GM12874 (cell line): ENCODE measurements around the gene ZNF248.

Source experiments
- TF ChIP-seq, protein P1 (sequence below): IDR thresholded peaks from 2 replicates; pipeline ENCODE4 v1.5.1; 2011; ENCODE audit warnings: low read depth, mild to moderate bottlenecking, control low read depth, low read length, moderate library complexity; ENCODE audit not compliant: insufficient read depth

ZNF248 gene

GRCh38 chr10:37871568-37872251 is 14.3 kb upstream of the ZNF248 start:
- TF ChIP-seq, protein P1, sequence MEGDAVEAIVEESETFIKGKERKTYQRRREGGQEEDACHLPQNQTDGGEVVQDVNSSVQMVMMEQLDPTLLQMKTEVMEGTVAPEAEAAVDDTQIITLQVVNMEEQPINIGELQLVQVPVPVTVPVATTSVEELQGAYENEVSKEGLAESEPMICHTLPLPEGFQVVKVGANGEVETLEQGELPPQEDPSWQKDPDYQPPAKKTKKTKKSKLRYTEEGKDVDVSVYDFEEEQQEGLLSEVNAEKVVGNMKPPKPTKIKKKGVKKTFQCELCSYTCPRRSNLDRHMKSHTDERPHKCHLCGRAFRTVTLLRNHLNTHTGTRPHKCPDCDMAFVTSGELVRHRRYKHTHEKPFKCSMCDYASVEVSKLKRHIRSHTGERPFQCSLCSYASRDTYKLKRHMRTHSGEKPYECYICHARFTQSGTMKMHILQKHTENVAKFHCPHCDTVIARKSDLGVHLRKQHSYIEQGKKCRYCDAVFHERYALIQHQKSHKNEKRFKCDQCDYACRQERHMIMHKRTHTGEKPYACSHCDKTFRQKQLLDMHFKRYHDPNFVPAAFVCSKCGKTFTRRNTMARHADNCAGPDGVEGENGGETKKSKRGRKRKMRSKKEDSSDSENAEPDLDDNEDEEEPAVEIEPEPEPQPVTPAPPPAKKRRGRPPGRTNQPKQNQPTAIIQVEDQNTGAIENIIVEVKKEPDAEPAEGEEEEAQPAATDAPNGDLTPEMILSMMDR, result no peak

DNA sequence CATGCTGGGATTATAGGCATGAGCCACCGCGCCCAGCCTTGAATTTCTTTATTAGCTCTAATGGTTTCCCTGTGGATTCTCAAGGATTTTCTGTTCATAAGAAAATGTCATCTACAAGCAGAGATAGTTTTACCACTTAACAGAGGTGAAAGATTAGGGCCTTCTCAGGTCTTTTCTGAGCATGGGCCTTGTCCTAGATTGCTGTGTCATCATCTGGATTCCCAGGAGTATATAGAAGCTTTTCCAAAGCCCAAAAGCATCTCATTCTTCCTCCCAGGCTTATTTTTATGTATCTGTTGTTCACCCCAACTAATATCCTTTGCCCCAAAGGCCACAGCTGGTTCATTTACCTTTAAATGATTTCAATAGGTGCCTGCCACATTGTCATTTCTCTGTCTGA is 13.7 kb upstream of the ZNF248 start:
- TF ChIP-seq, protein P1, result no peak

DNA sequence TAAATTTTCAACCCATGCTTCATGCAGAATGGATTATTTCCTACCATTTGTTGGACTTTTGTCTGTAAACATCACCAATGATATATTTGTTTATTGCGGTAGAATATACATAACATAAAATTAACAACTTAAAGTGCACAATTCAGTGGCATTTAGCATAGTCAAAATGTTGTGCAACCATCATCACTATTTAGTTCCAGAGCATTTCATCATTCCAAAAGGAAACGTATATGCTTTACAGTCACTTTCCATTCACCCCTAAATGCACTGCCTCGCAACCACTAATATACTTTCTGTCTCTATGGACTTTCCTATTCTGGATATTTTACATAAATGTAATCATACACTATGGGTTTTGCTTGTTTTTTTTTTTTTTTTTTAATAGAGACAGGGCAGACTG is 11.4 kb upstream of the ZNF248 start:
- TF ChIP-seq, protein P1, result no peak

DNA sequence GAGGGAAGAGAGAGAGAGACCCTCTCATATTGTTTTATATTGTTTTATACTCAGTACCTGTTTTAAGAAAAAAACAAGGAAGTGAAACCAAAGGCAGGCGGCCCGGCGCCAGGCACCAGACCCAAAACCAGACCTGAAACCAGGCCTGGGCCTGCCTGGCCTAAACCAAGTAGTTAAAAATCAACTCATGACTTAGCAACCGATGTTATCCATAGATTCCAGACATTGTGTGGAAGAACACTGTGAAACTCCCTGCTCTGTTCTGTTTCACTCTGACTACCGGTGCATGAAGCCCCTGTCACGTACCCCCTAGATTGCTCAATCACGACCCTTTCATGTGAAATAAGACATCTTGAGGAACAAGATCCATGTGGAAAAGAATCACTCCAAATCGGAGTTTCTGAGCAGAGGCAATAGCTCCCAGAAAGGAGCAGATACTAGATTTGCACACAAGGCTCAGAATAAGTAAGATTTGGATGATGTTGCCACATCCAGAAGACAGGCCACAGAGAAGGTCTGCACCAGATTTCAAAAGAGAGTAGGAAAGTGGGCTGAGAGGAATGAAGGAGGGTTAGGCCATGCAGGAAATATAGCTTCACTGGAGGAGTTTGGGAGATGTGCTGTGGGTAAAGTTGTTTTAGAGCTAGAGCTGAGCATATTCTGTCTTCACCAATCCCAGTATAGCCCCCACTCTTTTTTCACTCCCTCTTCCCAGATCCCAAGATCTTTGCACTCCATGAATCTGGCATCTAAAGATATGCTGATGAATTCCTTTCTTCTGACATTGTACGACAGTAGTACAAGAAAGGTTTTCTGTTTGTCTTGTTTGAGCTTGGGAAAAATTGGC is 8.8 kb upstream of the ZNF248 start:
- TF ChIP-seq, protein P1, result no peak

GRCh38 chr10:37865264-37865663 is 7.9 kb upstream of the ZNF248 start:
- TF ChIP-seq, protein P1, result no peak

- TF ChIP-seq, protein P1, result no peak
These were observed 3.2 kb upstream of the ZNF248 start for GRCh38 chr10:37860494-37861190.

DNA sequence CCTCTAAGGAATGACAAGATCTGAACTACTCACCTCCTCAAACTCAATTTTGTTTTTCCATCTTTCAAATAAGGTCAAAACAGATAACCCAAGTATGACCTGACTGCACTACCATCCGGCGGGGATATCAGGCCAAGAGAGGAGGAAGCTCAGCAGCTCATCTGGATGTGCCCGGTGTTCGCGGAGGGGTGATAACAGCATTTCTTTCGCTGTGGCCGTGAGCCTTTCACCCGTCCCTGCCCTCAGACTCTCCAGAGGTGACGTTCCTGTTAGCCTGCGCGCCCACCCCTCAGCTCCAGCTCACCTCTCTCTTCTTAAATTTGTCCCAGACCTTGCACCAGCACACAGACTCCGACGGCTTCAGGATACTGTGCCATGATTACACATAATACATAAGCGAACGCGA is 526 bp downstream of the ZNF248 start:
- TF ChIP-seq, protein P1, result no peak
